HG02973 (cell line): ENCODE data around the gene PA2G4.
"Not testable (repeated sequence)": the region's sequence is repeated elsewhere in the genome, so short reads cannot be mapped to it uniquely, and the experiment has no call there.

Experiments
- ATAC-seq: cut with Tn5 transposase; IDR thresholded peaks from one replicate; pipeline ENCODE4 v1.9.1; 2021; ENCODE audit warnings: moderate library complexity; ENCODE audit not compliant: unreplicated experiment

Gene PA2G4

GRCh38 chr12:56099787-56100186 lies 4.6 kb upstream of the PA2G4 start:
- no peak for ATAC-seq

DNA sequence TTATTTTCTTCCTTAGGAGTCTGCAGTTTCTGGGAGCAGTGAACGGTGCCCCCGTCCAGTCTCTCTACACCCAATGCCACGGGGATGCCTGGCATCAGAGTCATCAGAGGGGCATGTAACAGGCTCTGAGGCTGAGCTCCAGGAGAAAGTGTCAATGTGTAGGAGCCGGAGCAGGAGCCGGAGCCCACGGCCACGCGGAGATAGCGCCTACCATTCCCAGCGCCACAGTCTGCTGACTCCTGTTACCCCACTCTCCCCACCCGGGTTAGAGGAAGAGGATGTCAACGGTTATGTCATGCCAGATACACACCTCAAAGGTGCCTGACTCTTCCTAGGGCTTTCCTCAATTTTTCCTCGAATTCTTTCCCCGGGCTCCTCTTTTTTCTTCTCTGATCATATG lies 3.3 kb upstream of the PA2G4 start:
- no peak for ATAC-seq

DNA sequence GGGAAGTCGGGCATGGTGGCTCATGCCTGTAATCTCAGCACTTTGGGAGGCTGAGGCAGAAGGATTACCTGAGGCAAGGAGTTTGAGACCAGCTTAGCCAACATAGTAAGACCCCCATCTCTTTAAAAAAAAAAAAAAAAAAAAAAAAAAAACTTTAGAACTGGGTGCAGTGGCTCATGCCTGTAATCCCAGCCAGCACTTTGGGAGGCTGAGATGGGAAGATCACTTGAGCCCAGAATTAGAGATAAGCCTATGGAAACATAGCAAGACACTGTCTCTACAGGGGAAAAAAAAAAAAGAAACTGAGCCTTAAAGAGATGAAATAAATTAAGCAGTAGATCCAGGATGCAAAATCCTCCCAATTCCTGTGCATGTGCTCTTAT lies 1.7 kb upstream of the PA2G4 start:
- no peak for ATAC-seq

GRCh38 chr12:56103066-56103711 lies 1.2 kb upstream of the PA2G4 start:
- no peak for ATAC-seq

GRCh38 chr12:56103823-56104108 lies 593 bp upstream of the PA2G4 start:
- no peak for ATAC-seq

GRCh38 chr12:56104815-56105608 lies 653 bp downstream of the PA2G4 start:
- ATAC-seq: peak; percentile 12

DNA sequence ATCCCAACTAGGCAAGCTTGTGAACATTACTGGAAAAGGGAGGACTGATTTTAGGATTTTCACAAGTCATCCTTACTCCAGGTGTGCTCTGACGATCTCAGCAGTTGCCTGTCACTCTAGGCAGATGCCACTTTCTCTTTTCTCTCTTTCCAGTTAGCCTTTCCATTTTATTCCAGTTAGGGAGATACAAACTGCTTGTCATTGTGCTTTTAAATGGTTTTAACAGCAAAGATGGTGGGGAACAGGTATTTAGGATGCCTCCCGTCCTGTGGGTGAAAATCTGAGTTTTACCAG lies 1.2 kb downstream of the PA2G4 start:
- ATAC-seq: no peak

- no peak for ATAC-seq
Measured at GRCh38 chr12:56107242-56107641, 2.9 kb downstream of the PA2G4 start.

DNA sequence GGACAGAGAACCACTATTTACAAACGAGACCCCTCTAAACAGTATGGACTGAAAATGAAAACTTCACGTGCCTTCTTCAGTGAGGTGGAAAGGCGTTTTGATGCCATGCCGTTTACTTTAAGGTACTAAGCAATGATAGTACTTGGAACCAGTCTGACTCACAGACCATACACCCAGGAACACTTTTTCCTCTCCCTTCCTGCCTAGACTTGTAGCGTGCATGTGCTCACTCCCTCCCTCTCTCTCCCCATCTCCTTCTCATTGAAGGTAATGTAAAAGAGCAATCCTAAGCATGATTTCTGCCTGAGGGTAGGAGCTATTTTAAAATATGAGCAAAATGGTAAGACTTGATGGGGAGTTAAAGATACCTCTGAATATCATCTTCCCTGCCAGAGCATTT lies 6.2 kb downstream of the PA2G4 start:
- ATAC-seq: no peak

- ATAC-seq: no peak
Measured at GRCh38 chr12:56114084-56114483, 9.7 kb downstream of the PA2G4 start.

DNA sequence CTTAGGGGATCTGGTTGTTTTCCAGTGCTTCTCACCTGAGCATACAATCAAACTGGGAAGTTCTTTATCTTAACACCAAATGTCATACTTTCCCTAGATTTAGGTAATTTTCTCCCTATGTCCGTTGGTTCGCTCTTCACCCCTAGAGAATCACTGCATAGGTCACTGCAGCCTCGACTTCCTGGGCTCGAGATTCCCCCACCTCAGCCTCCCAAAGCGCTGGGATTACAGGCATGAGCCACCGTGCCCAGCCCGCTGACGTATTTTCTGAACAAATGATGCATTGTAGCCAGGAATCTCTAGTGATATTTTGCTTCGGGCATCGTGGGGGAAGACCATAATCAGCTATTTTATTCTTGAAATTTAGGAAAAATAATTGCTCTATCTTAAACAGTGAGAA lies 11.0 kb downstream of the PA2G4 start:
- ATAC-seq: no peak

- ATAC-seq: peak; percentile 33
Measured at GRCh38 chr12:56116267-56117081, 12.1 kb downstream of the PA2G4 start, which contains the start of gene RPL41. Gene RPL41, plus strand, starts transcription at chr12:56116633.

GRCh38 chr12:56117082-56117706 lies 12.8 kb downstream of the PA2G4 start:
- ATAC-seq: not testable (repeated sequence)

GRCh38 chr12:56117778-56118687 lies 13.7 kb downstream of the PA2G4 start, which contains the start of gene ZC3H10:
Gene ZC3H10, plus strand, starts transcription at chr12:56118266. Its CDS starts 2,297 bp downstream, at chr12:56120563.
- peak; percentile 72 for ATAC-seq

- ATAC-seq: no peak
Measured at GRCh38 chr12:56118688-56119357, 14.5 kb downstream of the PA2G4 start.

GRCh38 chr12:56119361-56119796 lies 15.0 kb downstream of the PA2G4 start:
- no peak for ATAC-seq

DNA sequence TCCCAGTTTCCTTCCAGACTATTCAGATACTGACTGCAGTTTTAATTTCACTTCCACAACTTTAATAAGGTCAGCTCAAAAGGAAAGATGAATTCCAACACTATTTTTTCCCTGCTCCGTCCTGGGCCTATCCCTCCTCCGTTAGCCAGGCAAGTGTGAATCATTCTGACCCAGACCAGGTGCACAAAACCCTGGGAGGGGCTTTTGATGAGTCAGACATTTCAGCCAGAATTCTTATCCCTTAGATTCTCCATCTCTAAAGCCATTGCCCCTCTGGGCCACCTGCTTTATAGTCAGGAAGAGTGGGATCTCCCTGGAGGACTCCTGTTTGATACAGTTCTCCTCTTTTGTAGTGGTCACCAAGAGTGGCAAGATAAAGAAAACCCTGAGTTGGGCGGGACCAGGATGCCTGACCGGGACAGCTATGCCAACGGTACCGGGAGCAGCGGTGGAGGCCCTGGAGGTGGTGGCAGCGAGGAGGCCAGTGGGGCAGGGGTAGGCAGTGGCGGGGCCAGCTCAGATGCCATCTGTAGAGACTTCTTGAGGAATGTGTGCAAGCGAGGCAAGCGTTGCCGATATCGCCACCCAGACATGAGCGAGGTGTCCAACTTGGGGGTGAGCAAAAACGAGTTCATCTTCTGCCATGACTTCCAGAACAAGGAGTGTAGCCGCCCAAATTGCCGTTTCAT lies 15.9 kb downstream of the PA2G4 start:
- no peak for ATAC-seq

DNA sequence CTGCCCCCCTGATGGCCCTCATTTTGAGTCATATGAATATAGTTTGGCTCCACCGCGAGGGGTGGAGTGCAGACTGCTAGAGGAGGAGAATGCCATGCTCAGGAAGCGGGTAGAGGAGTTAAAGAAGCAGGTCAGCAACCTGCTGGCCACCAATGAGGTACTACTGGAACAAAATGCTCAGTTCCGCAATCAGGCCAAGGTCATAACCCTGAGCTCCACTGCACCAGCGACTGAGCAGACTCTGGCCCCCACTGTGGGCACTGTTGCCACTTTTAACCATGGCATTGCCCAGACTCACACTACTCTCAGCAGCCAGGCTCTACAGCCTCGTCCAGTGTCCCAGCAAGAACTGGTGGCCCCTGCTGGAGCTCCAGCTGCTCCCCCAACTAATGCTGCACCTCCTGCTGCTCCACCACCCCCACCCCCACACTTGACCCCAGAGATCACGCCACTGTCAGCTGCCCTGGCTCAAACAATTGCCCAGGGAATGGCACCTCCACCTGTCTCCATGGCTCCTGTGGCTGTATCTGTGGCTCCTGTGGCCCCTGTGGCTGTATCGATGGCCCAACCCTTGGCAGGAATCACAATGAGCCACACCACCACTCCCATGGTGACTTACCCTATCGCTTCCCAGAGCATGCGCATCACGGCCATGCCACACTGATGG lies 17.0 kb downstream of the PA2G4 start:
- no peak for ATAC-seq

DNA sequence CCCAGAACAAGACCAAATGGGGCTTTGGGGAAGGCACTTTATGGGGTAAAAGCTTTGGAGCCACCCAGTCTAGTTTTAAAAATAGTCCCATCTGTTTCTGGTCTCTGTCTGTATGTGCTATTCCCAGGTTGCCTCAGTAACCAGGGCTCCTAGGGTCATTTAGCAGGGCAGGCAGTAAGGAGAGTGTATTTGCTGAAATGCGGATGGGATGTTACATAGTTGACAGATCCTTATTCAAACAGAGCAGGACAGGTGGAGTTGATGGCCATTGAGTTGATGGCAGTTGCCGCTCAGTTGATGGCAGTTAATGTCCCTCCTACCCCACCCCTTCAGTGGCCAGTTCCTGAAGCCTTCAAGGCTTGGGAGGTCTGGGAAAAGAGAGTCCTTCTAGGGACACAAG lies 18.3 kb downstream of the PA2G4 start:
- ATAC-seq: no peak
